ENCODE results near the gene CYGB.

Gene CYGB

GRCh38 chr17:76506408-76507345, 30.8 kb downstream of the CYGB start:
- peak; percentile 75 for TF ChIP-seq CTCF (IDR thresholded peaks at IDR 0.05; ENCODE audit: low read depth, low read length)
- H3K4me3 ChIP-seq (ENCODE audit: low read depth, low read length) = no peak overlapping the region

GRCh38 chr17:76504117-76504516, 33.4 kb downstream of the CYGB start:
- TF ChIP-seq CTCF (IDR thresholded peaks at IDR 0.05; ENCODE audit: low read depth, low read length) = no peak
- H3K4me3 ChIP-seq (ENCODE audit: low read depth, low read length) = no peak overlapping the region

- no peak overlapping the region for H3K4me3 ChIP-seq (ENCODE audit: low read depth, low read length)
- TF ChIP-seq CTCF (IDR thresholded peaks at IDR 0.05; ENCODE audit: low read depth, low read length) = no peak
Measured at GRCh38 chr17:76502341-76503211, 34.9 kb downstream of the CYGB start.

GRCh38 chr17:76501827-76502307, 35.6 kb downstream of the CYGB start:
- H3K4me3 ChIP-seq (ENCODE audit: low read depth, low read length) = peak overlapping the region; percentile 61
- no peak for TF ChIP-seq CTCF (IDR thresholded peaks at IDR 0.05; ENCODE audit: low read depth, low read length)

GRCh38 chr17:76501018-76501826, 36.3 kb downstream of the CYGB start, which contains the start of gene RHBDF2:
Gene RHBDF2, minus strand, starts transcription at chr17:76501423. Its CDS starts 19,899 bp downstream, at chr17:76481524.
- peak within 1 kb of the TSS; percentile 61 for H3K4me3 ChIP-seq (ENCODE audit: low read depth, low read length)
- no peak for TF ChIP-seq CTCF (IDR thresholded peaks at IDR 0.05; ENCODE audit: low read depth, low read length)

- TF ChIP-seq CTCF (IDR thresholded peaks at IDR 0.05; ENCODE audit: low read depth, low read length) = no peak
- H3K4me3 ChIP-seq (ENCODE audit: low read depth, low read length) = peak overlapping the region; percentile 61
Measured at GRCh38 chr17:76500747-76501017, 36.8 kb downstream of the CYGB start.

Measured in WI38 (cell line).